OCI-LY3 (cell line): Measurements from ENCODE around the gene MLPH.

Experiments
- EZH2phosphoT487 ChIP-seq: fragments of 200-600 bp; shearing (Covaris generic); IDR thresholded peaks from 2 replicates; pipeline ENCODE4 v1.6.1; 2018; ENCODE audit warnings: antibody characterized with exemption, mixed run types, low read depth
- TF ChIP-seq, protein P1 (sequence below): fragments of 200-600, 300-600 bp; sonication (generic); IDR thresholded peaks from 2 replicates; pipeline ENCODE4 v1.5.1; 2014; ENCODE audit warnings: antibody characterized with exemption, low read length, low read depth

DNA sequence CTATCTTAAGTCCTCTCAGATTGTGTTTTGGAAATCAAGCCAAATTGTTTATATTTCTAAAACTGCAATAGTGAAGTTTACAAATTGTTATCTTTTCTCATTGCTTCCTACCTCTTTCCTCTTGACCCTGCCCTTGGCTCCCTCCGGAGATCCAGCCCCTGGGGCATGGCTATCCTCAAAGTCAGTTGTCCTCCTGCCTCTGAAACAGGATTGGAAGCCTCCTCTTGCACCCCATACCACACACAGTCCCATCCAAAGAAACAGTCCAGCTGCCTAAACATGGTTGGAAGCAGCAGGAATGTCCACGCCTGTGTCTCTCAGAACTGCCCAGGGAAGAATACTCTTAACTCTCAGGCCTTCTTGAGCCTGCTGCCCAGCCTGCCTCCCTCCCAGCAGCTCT, 43.0 kb upstream of the MLPH start:
- TF ChIP-seq, protein P1, sequence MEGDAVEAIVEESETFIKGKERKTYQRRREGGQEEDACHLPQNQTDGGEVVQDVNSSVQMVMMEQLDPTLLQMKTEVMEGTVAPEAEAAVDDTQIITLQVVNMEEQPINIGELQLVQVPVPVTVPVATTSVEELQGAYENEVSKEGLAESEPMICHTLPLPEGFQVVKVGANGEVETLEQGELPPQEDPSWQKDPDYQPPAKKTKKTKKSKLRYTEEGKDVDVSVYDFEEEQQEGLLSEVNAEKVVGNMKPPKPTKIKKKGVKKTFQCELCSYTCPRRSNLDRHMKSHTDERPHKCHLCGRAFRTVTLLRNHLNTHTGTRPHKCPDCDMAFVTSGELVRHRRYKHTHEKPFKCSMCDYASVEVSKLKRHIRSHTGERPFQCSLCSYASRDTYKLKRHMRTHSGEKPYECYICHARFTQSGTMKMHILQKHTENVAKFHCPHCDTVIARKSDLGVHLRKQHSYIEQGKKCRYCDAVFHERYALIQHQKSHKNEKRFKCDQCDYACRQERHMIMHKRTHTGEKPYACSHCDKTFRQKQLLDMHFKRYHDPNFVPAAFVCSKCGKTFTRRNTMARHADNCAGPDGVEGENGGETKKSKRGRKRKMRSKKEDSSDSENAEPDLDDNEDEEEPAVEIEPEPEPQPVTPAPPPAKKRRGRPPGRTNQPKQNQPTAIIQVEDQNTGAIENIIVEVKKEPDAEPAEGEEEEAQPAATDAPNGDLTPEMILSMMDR: no peak
- no peak for TF ChIP-seq EZH2phosphoT487
